SJCRH30 (cell line): Measurements from ENCODE around the gene UQCC3. TPM values are rescaled to one million over a fixed set of nuclear protein-coding genes. Genes with fewer than 3 reads are reported as not detected.
"Not testable (repeated sequence)": the region's sequence is repeated elsewhere in the genome, so short reads cannot be mapped to it uniquely, and the experiment has no call there.

ENCODE experiments used
- DNase-seq, 2 experiments: peaks; one replicate each; pipeline ENCODE4 v3.0.0-alpha.2; 2015 to 2020
- H3K27ac ChIP-seq: fragments of 250-450 bp; sonication (Bioruptor Pico); 2 replicates; pipeline ENCODE4 v1.5.1; 2020; ENCODE audit warnings: mild to moderate bottlenecking, moderate library complexity
- H3K27me3 ChIP-seq: fragments of 250-450 bp; sonication (Bioruptor Pico); 2 replicates; pipeline ENCODE4 v1.5.1; 2020; ENCODE audit warnings: mild to moderate bottlenecking, moderate library complexity
- H3K36me3 ChIP-seq: fragments of 250-450 bp; sonication (Bioruptor Pico); 2 replicates; pipeline ENCODE4 v1.5.1; 2020; ENCODE audit warnings: mild to moderate bottlenecking, moderate library complexity
- H3K4me1 ChIP-seq: fragments of 250-450 bp; sonication (Bioruptor Pico); 2 replicates; pipeline ENCODE4 v1.5.1; 2020; ENCODE audit warnings: mild to moderate bottlenecking, moderate library complexity
- H3K4me3 ChIP-seq: fragments of 250-450 bp; sonication (Bioruptor Pico); 2 replicates; pipeline ENCODE4 v1.5.1; 2020; ENCODE audit warnings: mild to moderate bottlenecking, moderate library complexity
- H3K9me3 ChIP-seq: fragments of 250-450 bp; sonication (Bioruptor Pico); replicated peaks from 2 replicates; pipeline ENCODE4 v1.5.1; 2020; ENCODE audit warnings: mild to moderate bottlenecking, moderate library complexity
- total RNA-seq: library from RNA; depleted of rRNA; stranded (reverse); fragments of >200 nt; shearing (Covaris generic); gene quantifications from 2 replicates; pipeline ENCODE4 v1.2.3, GENCODE V29; 2014

UQCC3 gene
- total RNA-seq, 1 experiment from 2014 or later = 11.5 TPM

DNA sequence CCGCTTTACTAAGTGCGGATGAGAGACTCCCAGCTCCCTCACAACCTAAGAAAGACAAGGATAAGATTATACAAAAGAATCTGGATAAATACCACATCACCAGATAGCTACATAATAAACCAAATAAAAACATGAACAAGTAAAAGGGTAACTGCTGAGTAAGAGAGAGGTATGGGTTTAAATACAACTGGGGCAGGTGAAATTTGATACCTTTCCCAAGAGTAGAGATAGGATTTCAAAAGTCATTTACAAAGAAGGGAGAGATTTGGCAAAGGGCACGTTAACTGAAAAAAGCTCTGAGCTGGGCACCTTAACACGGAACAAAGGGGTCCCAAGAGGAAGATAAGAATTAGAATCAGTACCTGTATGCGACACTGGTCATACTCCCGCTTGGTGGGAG, 5.7 kb downstream of the UQCC3 start:
- Histone ChIP-seq H3K27ac (no peak overlapping the region), H3K9me3 (no peaks in the 10 kb centered on the region), H3K4me1 (peaks cover 6% of the 10 kb centered on the region), H3K27me3 (no peaks in the 10 kb centered on the region), H3K4me3 (no peak overlapping the region), H3K36me3 (peaks cover 22% of the 10 kb centered on the region)
- DNase-seq = no peak

DNA sequence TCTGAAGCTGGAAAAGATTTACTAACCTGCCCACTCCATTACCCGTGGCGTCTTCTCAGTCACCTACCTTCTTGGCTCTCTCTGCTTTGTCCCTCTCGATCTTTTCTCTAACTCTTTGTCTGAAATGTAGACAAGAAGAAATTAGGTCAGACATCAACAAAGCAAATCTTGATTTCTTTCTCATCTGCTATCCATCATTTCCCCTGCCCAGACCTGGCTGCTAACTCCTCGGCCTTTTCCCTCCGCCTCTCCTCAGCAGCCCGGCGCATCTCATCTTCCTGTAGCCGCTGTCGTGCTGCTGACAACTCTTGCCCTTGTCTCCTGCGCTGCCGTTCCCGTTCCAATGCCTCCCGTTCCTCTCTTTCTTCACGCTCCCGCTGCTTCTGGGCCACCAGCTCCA, 6.2 kb downstream of the UQCC3 start:
- H3K27me3 ChIP-seq = no peaks in the 10 kb centered on the region
- no peaks in the 10 kb centered on the region for H3K9me3 ChIP-seq
- H3K4me1 ChIP-seq = peaks cover 6% of the 10 kb centered on the region
- no peak for DNase-seq
- H3K27ac ChIP-seq = no peak overlapping the region
- peak overlapping the region; percentile 99; the same call in 1 of the 2 replicates for H3K4me3 ChIP-seq
- H3K36me3 ChIP-seq = peaks cover 22% of the 10 kb centered on the region

DNA sequence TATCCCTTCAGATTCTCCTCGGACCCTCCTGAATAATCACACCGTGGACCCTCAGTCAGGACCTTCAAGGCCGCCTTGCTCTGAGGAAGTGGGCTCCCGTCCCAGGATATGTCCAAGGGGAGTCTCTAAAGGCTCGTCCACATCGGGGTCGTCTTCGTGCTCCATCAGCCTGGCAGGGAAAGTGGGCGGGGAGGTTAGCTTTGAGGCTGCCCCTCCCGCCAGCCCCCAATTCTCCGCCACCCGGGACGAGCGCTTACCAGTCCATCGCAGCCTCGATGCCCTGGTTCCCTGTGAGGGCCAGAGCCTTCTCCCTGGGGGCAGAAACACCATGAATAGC, 6.9 kb downstream of the UQCC3 start:
- no peaks in the 10 kb centered on the region for H3K9me3 ChIP-seq
- H3K36me3 ChIP-seq = peaks cover 18% of the 10 kb centered on the region
- peaks cover 6% of the 10 kb centered on the region for H3K4me1 ChIP-seq
- peak overlapping the region; percentile 99 for H3K4me3 ChIP-seq
- no peaks in the 10 kb centered on the region for H3K27me3 ChIP-seq
- DNase-seq = no peak
- H3K27ac ChIP-seq = peak overlapping the region; percentile 70

DNA sequence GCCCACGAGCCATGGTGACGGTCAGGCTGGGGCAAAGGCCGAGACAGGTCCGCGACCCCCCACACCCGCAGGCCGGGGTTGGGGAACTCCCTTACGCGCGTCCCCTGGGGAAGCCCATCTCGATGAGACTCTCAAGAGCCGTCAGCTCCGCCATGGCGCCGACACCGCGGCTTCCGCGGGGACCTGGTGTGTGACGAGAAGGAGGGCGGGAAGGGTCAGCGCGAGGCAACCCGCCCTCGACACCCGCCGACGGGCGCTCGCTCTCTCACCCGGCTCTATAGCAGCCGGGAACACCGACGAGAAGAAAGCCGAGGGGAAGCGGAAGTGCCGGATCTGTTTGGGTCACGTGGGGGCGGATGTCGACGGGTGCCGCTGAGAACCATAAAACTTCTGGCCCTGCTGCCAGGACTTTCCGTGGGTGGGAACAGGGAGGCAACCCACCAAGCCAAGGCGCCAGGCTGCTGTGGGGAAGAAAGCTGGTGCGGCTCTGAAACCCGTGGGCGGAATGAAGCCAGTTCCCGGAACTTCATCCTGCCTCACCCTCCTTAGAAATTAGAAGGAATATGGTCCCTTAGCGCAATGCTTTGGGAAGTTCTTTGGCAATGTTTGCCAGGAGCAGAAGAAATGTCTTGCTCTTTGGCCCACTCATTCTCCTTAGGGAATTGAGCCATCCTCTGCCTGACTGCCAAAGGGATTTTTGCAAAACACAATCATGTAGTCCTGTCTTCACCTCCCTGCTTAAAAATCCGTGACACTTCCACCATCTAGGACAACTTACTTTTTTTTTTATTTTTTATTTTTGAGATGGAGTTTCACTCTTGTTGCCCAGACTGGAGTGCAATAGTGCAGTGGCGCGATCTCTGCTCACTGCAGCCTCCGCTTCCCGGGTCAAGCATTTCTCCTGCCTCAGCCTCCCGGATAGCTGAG, 7.6 kb downstream of the UQCC3 start, which contains the start of gene UBXN1:
TSS of gene UBXN1 (minus strand) at position 304 of the 927 bp plus-strand sequence. CDS start at position 154, 150 bp downstream.
- Histone ChIP-seq H3K4me1 (peaks cover 6% of the 10 kb centered on the region), H3K36me3 (peaks cover 18% of the 10 kb centered on the region), H3K27me3 (no peaks in the 10 kb centered on the region), H3K27ac (peak within 1 kb of the TSS; percentile 70), H3K4me3 (peak within 1 kb of the TSS; percentile 99), H3K9me3 (no peaks in the 10 kb centered on the region)
- peak; percentile 89 to 91 for DNase-seq

DNA sequence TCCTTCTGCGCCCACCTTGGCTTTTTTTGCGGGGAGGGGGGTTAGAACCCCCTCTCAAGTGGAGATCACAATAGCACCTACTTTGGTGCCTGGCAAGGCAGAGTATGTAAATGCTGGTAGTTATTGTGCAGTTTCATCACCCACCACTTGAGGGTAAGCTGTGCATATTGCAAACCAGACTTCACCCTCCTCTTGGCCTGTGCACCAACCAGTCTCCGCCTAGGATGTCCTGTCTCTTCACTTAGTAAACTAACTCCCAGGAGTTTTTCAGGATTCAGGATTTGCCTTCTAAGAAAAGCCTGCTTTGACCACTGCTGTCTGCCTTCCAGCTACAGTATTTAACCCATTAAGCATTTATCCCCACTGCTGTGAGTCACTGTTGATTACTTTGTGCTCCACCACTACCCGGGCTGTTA, 9.4 kb downstream of the UQCC3 start:
- Histone ChIP-seq H3K9me3 (no peaks in the 10 kb centered on the region), H3K36me3 (peaks cover 13% of the 10 kb centered on the region), H3K27me3 (no peaks in the 10 kb centered on the region), H3K4me3 (no peak overlapping the region), H3K4me1 (peaks cover 6% of the 10 kb centered on the region), H3K27ac (no peak overlapping the region)
- DNase-seq = peak; percentile 68 to 80

DNA sequence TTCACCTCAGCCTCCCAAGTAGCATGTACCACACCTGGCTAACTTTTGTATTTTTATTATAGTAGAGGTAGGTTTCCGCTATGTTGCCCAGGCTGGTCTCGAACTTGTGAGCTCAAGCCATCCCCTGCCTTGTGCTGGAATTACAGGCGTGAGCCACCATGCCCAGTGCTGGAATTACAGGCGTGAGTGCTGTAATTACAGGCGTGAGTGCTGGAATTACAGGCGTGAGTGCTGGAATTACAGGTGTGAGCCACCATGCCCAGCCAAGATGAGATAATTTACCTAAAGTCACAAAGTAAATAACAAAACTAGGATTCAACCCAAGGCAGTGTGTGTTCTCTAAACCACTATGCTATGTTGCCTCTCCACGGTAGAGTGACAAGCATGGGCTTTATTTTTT, 11.0 kb downstream of the UQCC3 start:
- H3K27ac ChIP-seq = no peak overlapping the region
- H3K4me1 ChIP-seq = peaks cover 6% of the 10 kb centered on the region
- H3K9me3 ChIP-seq = no peaks in the 10 kb centered on the region
- H3K36me3 ChIP-seq = peaks cover 3% of the 10 kb centered on the region; the same call in 1 of the 2 replicates
- H3K4me3 ChIP-seq = no peak overlapping the region
- no peaks in the 10 kb centered on the region for H3K27me3 ChIP-seq
- no peak for DNase-seq

DNA sequence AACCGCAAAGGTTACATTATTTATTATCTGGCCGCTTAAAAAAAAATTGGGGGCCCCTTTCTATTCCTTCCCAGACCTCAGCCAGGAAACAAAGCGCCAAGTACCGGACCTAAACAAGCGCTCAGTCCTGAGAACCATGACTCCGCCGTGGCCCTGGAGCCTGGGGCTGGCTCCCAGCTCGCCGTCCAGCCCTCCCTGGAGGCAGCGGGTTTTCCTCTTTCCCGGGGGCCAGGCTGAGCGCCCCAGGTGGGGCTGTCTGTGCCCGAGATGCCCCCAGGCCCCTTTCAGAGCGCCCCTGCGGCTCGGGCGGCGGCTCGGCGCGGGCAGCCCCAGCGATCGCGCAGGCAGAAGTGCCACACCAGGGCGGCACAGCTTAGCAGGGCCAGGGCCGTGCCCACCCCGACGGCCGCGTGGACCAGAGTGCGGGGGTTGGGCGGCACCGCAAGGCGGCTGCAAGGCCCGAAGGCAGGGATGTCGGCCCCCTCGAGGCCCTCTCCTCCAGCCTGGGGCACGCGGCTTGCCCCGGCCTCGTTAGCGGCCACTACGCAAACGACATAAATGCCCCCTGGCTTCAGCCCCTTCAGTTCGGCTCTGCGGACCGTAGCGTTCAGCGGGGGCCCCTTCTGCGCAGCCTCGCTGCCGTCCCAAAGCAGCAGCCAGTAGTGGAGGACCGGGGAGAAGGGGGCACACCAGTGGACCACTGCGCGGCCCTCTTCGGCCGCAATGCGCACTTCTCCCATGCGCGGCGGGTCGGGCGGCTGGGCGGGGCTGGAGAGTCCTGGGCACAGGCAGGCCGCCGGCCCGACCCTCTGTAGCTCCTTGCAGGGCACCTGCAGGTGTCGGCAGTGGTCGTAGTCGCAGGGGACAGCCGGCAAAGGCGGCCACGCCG, 16.3 kb downstream of the UQCC3 start:
- peaks cover 29% of the 10 kb centered on the region for H3K4me1 ChIP-seq
- H3K27me3 ChIP-seq = no peaks in the 10 kb centered on the region
- H3K4me3 ChIP-seq = no peak overlapping the region
- no peak overlapping the region for H3K27ac ChIP-seq
- no peak for DNase-seq
- no peaks in the 10 kb centered on the region for H3K9me3 ChIP-seq
- peaks cover 15% of the 10 kb centered on the region for H3K36me3 ChIP-seq

DNA sequence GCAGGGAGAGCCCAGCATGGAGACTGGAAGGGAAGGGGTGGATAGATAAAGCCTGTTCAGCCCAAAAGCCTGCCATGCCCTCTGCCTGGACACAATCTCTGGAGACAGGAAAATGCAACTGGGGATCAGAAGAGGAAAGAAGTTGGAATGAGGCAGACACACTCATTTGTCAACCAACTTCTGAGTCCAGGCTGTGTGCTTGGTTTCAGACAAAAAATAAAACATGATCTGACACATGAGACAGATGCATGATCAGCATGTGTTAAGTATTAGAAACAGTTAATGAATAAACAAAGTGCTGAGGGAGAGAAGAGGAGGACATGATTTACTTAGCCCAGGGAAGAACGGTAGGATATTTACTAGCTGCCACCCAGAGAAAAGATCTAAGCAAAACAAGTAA, 17.0 kb downstream of the UQCC3 start:
- peaks cover 29% of the 10 kb centered on the region for H3K4me1 ChIP-seq
- peak in 1 of 2 experiments; percentile 6 for DNase-seq
- no peak overlapping the region for H3K27ac ChIP-seq
- no peaks in the 10 kb centered on the region for H3K27me3 ChIP-seq
- no peaks in the 10 kb centered on the region for H3K9me3 ChIP-seq
- H3K36me3 ChIP-seq = peaks cover 20% of the 10 kb centered on the region
- H3K4me3 ChIP-seq = no peak overlapping the region

DNA sequence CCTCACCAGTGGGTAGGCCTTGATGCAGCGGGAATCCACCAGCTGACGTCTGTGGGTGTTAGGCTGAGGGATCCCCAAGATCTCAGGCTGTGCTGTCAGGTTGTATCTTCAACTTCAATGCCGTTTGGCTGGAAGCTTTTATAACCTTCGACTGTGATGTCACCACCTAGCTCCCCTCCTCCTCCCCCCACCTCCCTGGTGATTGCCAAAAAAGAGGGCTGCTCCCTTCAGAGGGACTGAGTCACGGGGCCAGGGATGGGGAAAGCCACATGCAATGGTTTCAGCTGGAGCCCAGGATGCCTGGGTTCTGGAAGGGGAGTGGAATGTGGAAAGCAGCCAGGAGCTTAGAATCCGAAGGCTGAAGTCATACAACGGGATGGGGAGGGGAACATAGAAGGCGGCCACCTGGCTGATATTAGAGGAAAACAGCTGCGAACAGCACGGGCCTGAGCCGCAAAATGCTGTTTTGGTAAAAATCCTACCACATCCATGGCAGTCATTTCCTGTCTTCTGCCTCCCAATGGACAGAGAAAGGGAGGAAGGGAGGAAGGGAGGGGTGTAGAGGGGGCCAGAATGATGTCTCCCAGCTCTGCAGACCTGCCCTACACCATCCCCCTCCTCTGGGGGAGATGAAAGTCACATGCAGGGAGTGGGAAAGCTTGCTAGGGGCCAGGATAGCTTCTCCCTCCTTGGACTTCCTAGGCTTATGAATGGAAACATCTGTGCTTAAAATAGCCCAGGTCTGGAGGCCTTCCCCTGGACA, 18.1 kb downstream of the UQCC3 start, which contains the start of gene LRRN4CL:
TSS of gene LRRN4CL (minus strand) at position 110 of the 763 bp plus-strand sequence. CDS start 1,022 bp downstream, outside the sequence.
- peak; percentile 85 to 90 for DNase-seq
- Histone ChIP-seq H3K36me3 (peaks cover 23% of the 10 kb centered on the region), H3K4me3 (no peak within 1 kb of the TSS; the same call in 1 of the 2 replicates), H3K27ac (peak within 1 kb of the TSS; percentile 51), H3K9me3 (no peaks in the 10 kb centered on the region), H3K4me1 (peaks cover 29% of the 10 kb centered on the region), H3K27me3 (no peaks in the 10 kb centered on the region)

DNA sequence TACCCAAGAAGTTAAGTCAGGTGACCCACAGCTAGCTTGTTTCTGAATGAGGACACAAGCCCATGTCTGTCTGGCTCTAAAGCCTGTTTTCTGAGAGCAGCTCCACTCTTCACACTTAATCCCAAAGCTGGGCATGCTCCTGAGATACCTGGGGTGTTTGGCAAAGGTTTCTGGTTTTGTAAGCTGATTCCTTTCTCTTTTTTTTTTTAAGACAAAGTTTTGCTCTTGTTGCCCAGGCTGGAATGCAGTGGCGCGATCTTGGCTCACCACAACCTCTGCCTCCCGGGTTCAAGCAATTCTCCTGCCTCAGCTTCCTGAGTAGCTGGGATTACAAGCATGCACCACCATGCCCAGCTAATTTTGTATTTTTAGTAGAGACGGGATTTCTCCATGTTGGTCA, 22.2 kb downstream of the UQCC3 start:
- peak in 1 of 2 experiments; percentile 0 for DNase-seq
- not testable (repeated sequence) for H3K27ac ChIP-seq, H3K9me3 ChIP-seq, H3K27me3 ChIP-seq, H3K4me3 ChIP-seq
- Histone ChIP-seq H3K36me3 (peaks cover 23% of the 10 kb centered on the region), H3K4me1 (peaks cover 22% of the 10 kb centered on the region)

DNA sequence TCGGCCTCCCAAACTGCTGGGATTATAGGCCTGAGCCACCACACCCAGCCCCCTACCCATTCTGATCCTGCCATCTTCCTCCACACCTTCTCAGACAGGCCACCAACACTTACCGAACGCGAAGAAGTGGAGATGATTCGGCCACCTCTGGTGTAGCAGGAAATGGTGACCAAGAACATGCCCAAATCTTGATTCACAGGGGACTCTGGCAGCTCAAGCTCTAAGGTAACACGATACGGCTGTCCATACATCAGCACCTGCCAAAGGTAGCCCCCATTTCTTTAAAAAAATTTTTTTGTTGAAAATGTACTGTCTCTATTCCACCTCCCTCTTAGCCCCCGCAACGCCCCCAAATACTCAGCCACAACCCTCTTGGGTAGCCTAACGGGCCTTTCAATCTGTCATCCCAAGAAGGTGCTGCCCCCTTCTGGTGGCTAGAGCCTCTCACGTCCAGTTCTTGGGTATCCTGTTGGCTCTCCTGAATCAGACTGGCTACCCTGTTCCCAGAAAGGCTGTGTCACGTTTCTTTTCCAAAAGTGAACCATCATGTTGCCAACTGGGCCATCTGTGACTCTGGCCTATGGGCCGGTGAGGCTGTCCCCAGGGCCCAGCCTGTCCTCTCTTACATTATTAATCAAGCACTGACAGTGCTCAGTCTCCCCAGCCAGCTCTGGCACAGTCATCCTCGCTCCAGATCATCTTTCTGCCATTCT, 23.1 kb downstream of the UQCC3 start:
- Histone ChIP-seq H3K9me3 (no peaks in the 10 kb centered on the region), H3K27me3 (no peaks in the 10 kb centered on the region), H3K4me1 (peaks cover 12% of the 10 kb centered on the region), H3K27ac (no peak overlapping the region), H3K4me3 (no peak overlapping the region), H3K36me3 (peaks cover 26% of the 10 kb centered on the region)
- DNase-seq = peak; percentile 77 to 87

DNA sequence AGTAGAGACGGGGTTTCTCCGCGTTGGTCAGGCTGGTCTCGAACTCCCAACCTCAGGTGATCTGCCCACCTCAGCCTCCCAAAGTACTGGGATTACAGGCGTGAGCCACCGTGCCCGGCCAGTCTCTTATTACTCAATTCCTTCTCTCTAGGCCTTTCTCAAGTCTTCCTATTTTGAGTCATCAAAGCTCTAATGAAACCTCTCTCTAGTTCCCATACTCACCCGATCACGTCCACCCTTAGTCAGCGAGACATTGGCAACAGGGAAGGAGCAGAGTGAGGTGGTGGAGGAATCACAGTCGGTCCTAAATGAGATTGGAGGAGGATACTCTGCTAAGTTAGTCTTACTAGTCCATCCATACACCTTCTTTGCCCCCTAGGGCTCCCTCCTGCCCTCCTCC, 30.8 kb downstream of the UQCC3 start:
- H3K27ac ChIP-seq = no peak overlapping the region
- H3K9me3 ChIP-seq = no peaks in the 10 kb centered on the region
- peaks cover 14% of the 10 kb centered on the region for H3K36me3 ChIP-seq
- H3K27me3 ChIP-seq = no peaks in the 10 kb centered on the region
- no peak for DNase-seq
- peaks cover 6% of the 10 kb centered on the region for H3K4me1 ChIP-seq
- no peak overlapping the region for H3K4me3 ChIP-seq

DNA sequence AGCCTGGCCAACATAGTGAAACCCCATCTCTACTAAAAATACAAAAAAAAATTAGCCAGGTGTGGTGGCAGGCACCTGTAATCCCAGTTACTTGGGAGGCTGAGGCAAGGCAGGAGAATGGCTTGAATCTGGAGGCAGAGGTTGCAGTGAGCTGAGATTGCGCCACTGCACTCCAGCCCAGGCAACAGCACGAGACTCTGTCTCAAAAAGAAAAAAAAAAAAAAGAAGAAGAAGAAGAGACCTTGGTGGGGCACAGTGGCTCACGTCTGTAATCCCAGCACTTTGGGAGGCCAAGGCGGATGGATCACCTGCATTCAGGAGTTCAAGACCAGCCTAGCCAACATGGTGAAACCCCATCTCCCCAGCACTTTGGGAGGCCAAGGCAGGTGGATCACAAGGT, 32.4 kb downstream of the UQCC3 start:
- not testable (repeated sequence) for H3K27ac ChIP-seq, H3K4me1 ChIP-seq, H3K9me3 ChIP-seq, H3K4me3 ChIP-seq, H3K27me3 ChIP-seq, DNase-seq
- peaks cover 14% of the 10 kb centered on the region for H3K36me3 ChIP-seq

DNA sequence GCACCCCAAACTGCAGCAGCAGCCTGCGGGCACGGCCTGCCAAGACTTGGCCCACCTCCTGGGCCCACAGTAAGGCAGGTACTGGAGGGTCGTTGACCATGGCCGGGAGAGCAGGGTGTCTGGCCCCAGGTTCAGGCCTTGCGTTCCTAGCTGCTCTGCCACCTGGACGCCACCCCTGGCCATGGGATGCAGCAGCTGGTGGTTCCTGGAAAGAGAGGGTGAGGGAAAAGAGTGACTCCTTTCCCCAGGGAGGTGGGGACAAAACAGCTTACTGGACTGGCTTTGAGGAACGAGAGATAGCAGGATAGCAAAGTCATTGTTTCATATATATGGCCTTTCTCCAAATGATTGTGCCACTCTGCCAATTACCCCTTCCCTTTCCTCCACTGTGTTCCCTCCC, 33.9 kb downstream of the UQCC3 start:
- H3K36me3 ChIP-seq = peaks cover 15% of the 10 kb centered on the region
- DNase-seq = no peak

More for the DNA sequence above, 33.9 kb downstream of the UQCC3 start:
- Histone ChIP-seq H3K9me3 (no peaks in the 10 kb centered on the region), H3K27me3 (no peaks in the 10 kb centered on the region), H3K27ac (peak overlapping the region; percentile 38; the same call in 1 of the 2 replicates), H3K4me1 (peaks cover 11% of the 10 kb centered on the region), H3K4me3 (peak overlapping the region; percentile 64)
